Measurements from ENCODE around the gene FAM76B. TPM values are rescaled to one million over a fixed set of nuclear protein-coding genes. Genes with fewer than 3 reads are reported as not detected.
"Not testable (repeated sequence)": the region's sequence is repeated elsewhere in the genome, so short reads cannot be mapped to it uniquely, and the experiment has no call there.

Gene FAM76B
- total RNA-seq, 2 donors from 2014 or later: 5.3 to 6.6 TPM

- H3K4me1 ChIP-seq: peaks cover 0 to 3% of the 10 kb centered on the region in 2 donors
- H3K27me3 ChIP-seq: no peaks in the 10 kb centered on the region
- no peak for DNase-seq (ENCODE audit: low spot score)
- no peak for TF ChIP-seq CTCF (IDR thresholded peaks at IDR 0.05)
- no peaks in the 10 kb centered on the region for H3K9me3 ChIP-seq
- no peak overlapping the region for H3K27ac ChIP-seq
- H3K4me3 ChIP-seq: no peak overlapping the region
- H3K36me3 ChIP-seq: peaks cover 38% of the 10 kb centered on the region
These were observed 41.8 kb upstream of the FAM76B start for GRCh38 chr11:95831198-95831883.

- DNase-seq (ENCODE audit: low spot score): no peak
- Histone ChIP-seq H3K4me3 (no peak overlapping the region), H3K27me3 (no peaks in the 10 kb centered on the region), H3K9me3 (no peaks in the 10 kb centered on the region), H3K4me1 (no peaks in the 10 kb centered on the region), H3K36me3 (peaks cover 37% of the 10 kb centered on the region), H3K27ac (no peak overlapping the region)
- no peak for TF ChIP-seq CTCF (IDR thresholded peaks at IDR 0.05)
These were observed 40.1 kb upstream of the FAM76B start for GRCh38 chr11:95829580-95830259.

- no peaks in the 10 kb centered on the region for H3K4me1 ChIP-seq
- H3K36me3 ChIP-seq: peaks cover 32% of the 10 kb centered on the region
- H3K9me3 ChIP-seq: no peaks in the 10 kb centered on the region
- TF ChIP-seq CTCF (IDR thresholded peaks at IDR 0.05): no peak
- H3K4me3 ChIP-seq: no peak overlapping the region
- H3K27me3 ChIP-seq: no peaks in the 10 kb centered on the region
- DNase-seq (ENCODE audit: low spot score): no peak
- H3K27ac ChIP-seq: no peak overlapping the region
These were observed 38.1 kb upstream of the FAM76B start for GRCh38 chr11:95827696-95828095.

- H3K36me3 ChIP-seq: peaks cover 23% of the 10 kb centered on the region
- no peak for DNase-seq (ENCODE audit: low spot score)
These were observed 32.1 kb upstream of the FAM76B start for GRCh38 chr11:95821640-95822039.

GRCh38 chr11:95816037-95816436 lies 26.5 kb upstream of the FAM76B start:
- no peaks in the 10 kb centered on the region for H3K9me3 ChIP-seq
- H3K4me1 ChIP-seq: no peaks in the 10 kb centered on the region
- H3K27me3 ChIP-seq: no peaks in the 10 kb centered on the region
- peaks cover 8% of the 10 kb centered on the region for H3K36me3 ChIP-seq
- H3K4me3 ChIP-seq: no peak overlapping the region
- no peak for DNase-seq (ENCODE audit: low spot score)
- H3K27ac ChIP-seq: no peak overlapping the region
- TF ChIP-seq CTCF (IDR thresholded peaks at IDR 0.05): no peak

More at GRCh38 chr11:95821640-95822039, 32.1 kb upstream of the FAM76B start:
- no peak for TF ChIP-seq CTCF (IDR thresholded peaks at IDR 0.05)
- Histone ChIP-seq H3K27ac (no peak overlapping the region), H3K4me3 (no peak overlapping the region), H3K9me3 (no peaks in the 10 kb centered on the region), H3K27me3 (no peaks in the 10 kb centered on the region), H3K4me1 (no peaks in the 10 kb centered on the region)

GRCh38 chr11:95811052-95811451 lies 21.5 kb upstream of the FAM76B start:
- not testable (repeated sequence) for H3K9me3 ChIP-seq; H3K27me3 ChIP-seq; H3K4me3 ChIP-seq; H3K27ac ChIP-seq; DNase-seq (ENCODE audit: low spot score); H3K4me1 ChIP-seq; H3K36me3 ChIP-seq

- H3K4me1 ChIP-seq; H3K27me3 ChIP-seq; H3K4me3 ChIP-seq; H3K27ac ChIP-seq; H3K36me3 ChIP-seq; H3K9me3 ChIP-seq; DNase-seq (ENCODE audit: low spot score): not testable (repeated sequence)
These were observed 16.9 kb upstream of the FAM76B start for GRCh38 chr11:95806464-95806863.
